HG03139 (cell line): ENCODE data around the gene COPE.
"Not testable (repeated sequence)": the region's sequence is repeated elsewhere in the genome, so short reads cannot be mapped to it uniquely, and the experiment has no call there.

Experiments
- ATAC-seq: cut with Tn5 transposase; IDR thresholded peaks from one replicate; pipeline ENCODE4 v1.9.1; 2021; ENCODE audit not compliant: unreplicated experiment

COPE gene

DNA sequence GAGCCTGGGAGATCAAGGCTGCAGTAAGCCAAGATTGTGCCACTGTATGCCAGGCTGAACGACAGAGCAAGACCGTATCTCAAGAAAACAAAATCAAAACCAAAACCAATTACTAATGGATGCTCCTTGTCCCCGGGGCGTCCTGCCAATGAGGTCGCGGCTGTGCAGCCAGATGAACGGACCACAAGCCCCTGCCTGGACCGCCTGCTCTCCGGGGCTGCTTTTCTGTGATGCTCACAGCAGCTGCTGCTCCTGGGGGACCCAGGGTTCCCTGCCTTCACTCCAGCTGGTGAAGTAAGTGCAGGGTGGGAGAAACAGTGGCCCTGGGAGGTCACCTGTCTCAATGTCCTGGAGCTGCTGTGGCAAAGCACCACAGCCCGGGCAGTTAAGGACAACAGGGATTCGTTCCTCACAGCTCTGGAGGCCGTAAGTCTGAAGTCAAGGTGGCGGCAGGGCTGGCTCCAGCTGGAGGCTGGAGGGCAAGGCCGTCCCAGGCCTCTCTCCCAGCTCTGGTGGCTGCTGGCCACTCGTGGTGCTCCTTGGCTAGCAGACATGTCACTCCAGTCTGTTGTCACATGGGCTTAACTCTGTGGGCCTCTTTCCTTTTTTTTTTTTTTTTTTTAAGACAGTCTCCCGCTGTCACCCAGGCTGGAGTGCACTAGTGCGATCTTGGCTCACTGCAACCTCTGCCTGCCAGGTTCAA lies 10.1 kb downstream of the COPE start:
- ATAC-seq, result no peak

DNA sequence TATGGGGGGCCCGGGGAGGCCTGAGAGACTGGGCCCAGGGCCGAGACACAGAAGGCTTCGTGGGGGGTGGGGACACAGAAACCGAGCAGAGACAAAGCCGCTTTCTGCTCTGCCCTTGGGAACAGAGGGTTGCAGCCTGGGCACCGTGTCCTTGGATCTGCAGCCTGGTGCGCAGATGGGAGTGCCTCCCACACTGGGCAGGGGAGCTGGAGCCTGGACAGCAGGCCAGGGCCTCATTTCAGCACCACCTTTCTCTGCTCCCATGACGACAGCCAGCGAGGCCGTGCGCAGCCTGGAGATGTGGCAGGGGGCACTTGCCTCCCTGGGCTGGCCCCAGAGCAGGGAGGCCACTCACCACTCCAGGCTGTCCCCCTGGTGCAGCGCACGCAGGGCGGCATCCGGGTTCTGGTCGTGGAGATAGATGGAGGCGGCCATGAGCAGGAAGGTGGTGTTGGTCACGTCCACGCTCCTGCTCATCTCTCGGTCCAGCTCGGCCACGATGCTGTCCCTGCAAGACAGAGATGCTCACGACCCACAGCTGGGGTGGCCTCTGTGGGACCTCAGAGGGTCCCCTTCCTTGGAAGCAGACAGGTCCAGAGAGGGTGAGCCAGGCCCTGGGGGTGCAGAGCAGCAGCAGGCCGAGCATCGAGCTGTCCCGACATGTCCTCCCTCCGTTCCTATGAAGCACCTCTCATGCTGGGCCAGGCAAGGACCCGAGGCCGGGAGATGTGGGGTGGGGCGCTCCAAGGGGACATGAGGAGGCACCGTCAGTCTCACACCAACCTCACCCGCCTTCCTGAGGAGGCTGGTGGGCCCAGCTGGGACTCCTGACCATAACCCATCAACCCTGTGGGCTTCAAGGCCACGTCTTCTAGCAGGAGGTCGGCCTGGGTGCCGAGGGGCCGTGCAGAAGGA lies 12.3 kb downstream of the COPE start:
- ATAC-seq, result no peak

DNA sequence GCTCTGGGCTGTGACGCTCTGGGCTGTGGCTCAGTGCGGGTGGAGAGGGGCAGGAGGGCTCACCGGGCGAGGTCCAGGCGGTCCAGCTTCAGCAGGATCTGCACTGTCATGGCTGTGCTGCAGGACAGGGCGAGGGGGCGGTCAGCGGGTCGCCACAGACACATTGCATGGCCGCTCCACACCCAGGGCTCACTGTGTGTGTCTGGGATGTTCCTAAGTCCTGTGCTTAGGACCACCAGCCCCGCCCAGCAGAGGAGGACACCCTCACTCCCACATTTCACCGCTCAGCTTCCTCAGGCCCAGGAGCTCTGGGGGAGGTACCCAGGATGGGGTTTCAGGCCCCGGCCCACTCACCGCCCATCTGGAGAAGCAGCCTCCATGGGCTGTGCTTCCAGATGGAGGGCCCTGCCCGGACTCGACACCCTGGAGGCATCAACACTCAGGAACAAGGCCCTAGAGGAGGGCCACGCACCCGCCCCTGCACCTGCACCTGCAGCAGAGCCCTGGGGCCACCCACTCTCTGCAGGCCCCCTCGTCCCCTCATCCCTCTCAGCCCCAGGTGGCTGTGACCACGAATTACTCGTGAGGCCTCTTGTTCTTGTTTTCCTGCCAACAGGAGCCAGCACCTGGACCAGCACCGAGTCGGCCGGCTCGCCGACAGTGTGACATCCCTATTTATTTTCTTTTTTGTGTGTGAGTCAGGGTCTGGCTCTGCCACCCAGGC lies 13.5 kb downstream of the COPE start:
- ATAC-seq, result no peak

DNA sequence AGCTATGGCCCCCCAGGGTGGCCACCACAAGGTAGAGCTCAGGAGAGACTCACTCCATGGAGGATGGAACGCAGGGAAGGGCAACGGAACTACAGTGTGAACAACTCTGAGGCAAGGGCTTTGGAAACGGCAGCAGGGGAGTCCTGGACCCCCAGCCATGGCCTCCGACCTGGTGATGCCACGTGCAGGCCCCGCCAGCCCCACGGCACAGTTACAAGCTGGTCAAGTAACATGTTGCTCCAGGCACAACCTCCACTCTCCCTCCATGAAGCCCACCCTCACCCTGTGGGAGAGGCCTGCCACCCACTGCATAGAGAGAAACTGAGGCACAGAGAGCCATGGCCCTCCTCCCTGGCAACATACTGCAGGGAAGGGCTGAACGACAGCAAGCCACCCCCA lies 14.1 kb downstream of the COPE start:
- no peak for ATAC-seq

DNA sequence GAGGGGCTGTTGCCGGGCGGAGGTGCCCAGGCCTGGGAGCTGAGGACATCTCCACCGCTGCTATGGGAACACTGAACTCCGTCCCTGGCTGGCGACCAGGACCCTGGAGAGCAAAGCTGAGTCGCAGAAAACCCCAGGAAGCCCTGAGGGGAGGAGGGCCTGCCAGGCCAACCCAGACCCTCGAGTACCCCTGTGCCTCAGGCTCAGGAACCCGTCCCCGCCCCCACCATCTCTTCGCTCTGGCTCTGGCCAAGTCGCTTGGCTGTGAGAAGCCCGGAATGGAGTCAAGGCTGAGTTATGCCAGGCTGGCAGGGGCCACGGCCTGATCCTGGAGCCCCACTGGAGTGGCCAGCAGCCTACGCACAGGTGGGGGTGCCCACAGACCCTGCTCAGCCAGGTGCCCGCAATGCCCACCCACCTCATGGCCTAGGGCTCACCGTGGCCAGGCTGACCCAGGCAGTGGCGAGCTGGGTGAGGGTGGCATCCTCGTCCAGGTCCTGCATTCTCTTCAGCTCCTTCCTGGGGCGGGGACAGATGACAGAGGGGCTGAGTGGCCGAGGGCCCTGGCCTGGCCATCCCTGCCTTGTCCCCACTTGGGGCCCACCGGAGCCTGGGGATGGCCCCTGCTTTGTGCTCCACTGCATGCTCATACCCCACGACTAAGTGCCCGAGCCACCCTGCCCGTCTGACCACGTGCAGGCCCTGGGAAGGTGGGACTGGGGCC lies 14.7 kb downstream of the COPE start:
- ATAC-seq, result no peak

DNA sequence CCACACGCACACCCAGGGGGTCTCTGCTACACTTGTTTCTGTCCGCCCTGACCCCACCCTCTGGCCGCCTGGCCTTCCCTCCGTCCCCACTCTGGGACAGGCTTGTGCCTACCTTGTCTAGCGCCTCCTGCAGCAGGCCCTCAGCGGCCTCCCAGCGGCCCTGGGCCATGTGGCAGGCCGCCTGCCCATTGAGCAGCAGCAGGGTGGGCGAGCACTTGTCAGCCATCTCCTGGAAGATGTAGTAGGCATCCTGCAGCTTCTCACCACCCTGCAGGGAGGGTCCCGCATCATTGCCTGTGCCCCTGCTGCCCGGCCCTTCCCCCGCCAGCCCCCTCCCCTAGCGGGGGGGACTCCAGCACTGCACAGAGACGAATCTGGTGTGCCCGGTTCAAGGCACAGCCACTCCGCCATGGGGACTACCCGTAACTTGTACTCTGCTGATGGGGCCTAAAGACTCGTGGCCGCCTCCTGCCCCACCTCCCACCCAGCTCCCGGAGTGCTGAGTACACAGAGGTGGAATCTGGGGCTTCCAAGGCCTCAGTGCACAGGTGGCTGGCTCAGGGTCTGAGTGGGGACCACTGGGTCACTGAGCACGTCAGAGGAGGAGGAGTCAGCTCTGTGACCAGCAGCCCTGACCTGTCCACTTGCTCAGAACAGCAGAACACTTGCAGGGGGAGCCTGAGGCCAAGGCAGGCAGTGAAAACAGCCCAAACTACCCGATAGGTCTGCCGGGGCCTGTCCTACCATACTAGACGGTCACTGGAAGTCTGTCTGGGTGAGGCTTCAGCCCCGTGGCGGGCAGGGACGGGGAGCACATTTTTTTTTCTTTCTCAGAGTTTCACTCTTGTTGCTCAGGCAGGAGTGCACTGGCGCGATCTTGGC lies 15.8 kb downstream of the COPE start:
- no peak for ATAC-seq

DNA sequence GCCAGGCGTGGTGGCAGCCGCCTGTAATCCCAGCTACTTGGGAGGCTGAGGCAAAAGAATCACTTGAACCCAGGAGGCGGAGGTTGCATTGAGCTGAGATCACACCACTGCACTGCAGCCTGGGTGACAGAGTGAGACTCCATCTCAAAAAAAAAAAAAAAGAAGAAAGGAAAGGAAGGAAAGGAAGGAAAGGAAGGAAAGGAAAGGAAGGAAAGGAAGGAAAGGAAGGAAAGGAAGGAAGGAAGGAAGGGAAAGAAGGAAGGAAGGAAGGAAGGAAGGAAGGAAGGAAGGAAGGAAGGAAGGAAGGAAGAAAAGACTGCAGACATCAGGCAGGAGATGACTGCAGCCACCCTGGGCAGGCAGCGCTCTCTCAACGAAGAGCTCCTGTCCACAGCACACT lies 16.7 kb downstream of the COPE start:
- ATAC-seq, result not testable (repeated sequence)

DNA sequence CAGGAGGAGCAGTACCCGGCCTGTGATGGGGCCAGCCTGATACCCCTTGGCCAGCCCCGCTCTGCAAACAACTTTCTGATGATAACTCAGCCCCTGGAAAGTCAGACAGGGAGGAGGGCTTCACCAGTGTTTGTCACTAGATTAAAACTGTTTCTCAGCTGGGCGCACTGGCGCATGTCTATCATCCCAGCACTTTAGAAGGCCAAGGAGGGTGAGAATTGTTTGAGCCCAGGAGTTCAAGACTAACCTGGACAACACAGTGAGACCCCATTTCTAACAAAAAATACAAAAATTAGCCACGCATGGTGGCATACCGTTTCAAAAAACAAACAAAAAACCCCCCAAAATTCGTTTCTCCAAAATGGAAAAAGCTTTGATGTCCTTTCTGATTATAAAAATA lies 17.7 kb downstream of the COPE start:
- ATAC-seq, result no peak

DNA sequence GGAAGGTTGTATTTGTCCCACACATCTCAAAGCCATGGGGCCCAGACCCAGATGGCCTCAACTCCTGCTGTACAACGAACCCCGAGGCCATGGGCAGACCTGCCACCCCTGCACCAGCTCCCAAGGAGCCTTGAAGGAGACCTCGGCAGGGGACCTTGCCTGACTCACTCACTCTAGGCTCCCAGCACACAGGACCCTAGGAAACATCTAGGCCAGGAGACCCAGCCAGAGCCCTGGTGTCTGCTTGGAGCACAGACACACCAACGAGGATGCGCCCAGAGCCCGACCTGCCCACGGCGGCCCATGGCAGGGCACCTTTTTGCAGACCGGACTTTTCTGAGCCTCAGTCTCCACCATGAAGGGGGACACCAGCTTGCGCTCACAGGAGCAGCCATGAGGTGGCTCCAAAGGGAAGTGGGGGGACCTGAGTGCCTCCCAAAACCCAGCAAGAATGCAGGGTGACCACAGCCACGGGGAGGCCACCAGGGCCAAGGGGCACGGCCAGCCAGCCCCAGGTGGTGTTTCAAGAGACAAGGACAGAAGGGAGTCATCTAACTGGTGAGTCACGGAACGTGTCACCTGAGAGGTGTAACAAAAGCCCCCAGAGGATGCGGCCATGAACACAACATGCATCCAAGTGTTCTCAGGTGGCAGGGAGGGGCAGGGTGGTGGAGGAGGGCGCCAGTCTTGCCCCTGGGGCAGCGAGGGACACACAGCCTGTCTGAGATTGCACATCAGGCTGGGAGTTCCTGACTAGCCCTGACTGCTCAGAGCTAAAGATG lies 18.3 kb downstream of the COPE start:
- no peak for ATAC-seq

DNA sequence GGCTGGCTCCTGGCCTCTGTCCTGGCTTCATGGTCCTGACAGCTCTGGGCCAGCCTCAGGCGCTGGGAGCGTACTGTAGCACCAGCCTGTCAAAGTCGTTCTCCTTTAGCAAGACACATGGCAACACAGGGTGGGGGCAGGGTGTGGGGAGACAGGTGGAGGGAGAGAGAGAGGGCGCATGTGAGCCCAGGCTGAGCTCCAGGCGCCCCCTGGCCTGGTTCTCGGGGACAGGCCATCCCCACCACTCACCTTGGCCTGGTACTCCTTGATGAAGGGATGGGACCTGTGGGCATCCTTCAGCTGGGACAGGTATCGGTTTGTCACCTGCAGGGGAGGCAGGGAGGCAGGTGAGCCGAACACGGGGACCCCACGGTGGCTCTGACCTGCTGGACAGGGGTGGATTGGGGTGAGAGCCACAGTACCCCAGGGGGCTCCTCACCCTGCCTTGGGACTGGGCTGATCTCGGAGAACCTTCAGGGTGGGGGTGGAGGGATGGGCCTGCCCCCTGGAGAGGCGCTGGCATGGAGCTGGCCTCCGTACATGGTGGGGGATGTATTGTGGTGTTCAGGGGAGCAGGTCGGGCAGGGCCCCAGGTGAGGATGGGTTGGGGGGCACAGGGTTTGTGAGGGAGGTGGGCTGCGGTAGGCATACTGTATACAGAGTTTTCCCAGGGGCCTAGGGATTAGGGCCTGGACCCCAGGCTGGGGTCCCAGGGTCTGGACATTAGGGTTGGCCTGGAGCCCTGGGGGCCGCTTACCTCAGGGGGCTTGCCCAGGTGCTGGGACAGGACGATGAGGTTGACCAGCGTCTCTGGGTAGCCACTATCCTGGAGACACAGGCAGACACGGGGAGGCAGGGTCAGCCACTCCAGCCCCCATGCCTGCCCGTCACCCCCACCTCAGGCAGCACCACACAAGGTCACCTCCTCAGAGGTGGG lies 19.3 kb downstream of the COPE start:
- ATAC-seq, result no peak

DNA sequence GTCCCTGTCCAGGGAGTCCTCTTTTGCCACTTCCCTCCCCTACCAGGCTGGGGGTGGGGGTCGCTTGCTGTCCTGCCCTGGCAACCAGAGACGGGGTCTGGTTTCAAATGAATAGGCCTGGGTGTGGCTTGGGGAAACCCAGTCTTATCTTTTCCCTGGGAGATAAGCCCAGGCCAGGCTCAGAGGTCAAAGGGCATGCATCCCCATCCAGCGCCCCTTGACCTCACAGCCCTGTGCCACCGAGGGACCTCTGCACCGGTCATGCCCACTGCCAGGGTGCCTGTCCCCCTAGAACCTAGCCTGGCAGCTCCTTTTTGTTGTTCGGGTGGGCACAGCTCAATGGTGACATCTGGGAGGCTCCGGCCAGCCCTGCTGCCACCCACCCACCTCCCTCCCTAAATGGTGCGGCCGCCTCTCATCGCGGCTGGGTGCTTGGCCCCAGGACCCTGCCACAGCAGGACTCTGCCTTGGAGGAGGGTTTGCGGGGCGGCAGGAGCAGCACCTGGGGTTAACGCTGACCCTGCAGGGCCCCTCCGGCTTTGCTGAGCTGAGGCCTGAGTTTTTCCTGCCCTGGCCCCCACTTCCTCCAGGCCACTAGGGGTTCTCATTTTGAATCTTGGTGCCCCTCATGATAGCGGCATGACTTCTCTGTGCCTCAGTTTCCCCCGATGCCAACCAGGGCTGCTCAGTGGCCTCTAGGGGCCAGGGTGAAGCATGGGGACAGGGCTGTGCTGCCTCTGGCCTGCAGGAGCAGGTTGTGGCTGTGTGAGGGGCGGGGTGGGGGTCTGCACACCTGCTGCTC lies 20.4 kb downstream of the COPE start:
- no peak for ATAC-seq

DNA sequence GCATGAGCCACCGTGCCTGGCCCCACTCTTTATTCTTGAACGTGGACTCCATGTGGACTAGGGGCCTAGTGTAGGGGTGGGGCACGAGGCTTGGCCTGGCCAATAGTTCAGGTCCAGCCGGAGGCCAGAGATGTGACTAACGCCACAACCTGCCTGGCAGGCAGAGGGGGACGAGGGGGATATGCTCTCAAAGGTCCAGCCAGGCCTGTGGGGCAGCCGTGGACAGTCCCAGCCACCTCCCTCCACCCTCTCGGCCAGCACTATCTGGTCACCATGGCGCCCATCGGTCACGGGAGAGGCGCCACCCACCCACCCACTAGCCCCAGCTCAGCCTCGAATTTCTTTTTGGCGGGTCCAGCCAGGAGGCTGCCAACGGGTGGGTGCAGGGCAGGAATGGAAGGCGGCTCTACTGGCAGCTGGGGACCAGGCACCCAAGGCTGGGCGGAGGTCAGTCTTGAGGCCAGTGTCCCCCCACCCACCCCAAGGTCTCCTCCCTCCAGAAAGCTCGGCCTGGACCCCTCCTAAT lies 21.0 kb downstream of the COPE start:
- ATAC-seq, result no peak

DNA sequence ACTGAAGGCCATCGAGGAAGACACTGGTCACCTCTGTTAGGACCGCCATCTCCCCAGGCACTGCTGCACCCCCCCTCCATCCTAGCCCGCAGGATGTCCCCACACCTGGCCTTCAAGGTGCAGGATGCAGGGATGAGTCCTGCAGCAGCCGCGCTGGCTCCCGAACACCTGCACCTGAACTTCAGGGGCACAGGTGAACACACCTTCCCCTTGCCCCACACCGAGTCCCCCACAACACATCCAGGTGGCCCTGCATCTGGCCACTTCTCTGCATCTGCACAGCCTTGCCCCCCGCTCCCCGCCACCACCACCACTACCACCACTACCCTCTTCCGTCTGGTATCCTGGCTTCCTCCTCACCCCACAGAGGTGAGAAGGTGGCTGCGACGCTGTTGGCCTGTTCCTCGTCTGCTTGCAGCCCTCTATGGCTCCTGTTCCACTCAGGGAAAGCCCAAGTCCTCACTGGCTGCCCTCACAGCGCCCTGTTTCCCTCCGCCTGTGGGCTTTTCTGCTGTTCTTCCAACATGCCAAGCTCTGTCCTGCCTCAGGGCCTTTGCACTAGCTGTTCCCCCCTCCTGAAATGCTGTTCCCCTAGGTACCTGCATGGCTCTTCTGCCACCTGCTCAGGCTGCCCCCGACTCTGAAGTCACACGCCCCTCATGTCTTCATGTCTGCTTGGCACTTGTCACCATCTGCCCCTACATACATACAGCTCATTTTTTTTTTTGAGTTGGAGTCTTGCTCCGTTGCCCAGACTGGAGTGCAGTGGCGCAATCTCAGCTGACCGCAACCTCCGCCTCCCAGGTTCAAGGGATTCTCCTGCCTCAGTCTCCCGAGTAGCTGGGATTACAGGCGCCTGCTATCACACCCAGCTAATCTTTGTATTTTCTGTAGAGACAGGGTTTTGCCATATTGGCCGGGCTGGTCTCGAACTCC lies 21.8 kb downstream of the COPE start:
- ATAC-seq, result no peak

DNA sequence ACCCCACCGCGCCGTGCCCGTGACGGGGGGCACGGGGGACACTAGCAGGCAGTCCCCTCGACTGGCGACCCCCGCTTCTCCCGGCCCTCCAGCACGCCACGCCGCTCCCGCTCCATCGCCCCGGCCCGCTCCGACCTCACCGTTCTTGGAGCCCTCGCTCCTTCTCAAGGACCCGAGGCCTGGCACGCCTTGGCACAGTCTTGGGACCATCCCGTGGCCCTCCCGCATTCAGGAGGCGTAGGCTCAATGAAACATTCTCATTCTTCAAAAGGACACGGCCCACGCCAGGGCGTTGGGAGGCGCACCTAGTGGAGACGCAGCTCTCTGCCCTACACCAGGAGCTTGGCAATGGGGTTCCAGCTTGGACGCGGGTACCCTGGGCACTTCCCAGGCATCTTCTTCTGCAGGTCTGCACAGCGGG lies 22.8 kb downstream of the COPE start:
- ATAC-seq, result no peak

DNA sequence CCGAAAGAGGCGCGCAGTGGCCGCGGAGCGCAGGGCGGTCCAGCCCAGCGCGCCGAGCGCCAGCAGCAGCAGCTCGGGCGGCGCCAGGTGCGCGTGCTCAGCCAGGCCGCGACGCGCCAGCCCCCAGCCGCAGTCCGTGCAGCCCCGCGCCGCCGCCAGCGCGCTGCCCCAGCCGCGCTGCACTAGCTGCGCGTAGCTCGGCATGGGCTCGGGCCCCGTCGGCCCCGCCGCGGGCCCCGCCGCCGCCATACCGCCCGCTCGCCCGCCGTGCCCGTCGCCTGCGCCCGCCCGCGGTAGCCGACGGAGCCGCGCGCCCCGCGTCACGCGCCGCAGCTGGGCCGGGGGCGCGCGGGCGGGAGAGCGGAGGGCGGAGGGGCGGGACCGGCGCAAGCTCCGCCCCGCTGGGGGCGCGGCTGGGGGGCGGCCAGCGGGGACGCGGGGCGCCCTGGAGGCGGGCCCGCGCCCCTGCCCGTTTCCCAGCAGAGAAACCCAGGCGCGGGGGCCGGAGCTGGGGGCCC lies 23.3 kb downstream of the COPE start, which contains the start of gene CERS1:
Gene CERS1, minus strand, starts transcription at position 335 of the 518 bp plus-strand sequence. Its CDS starts 86 bp downstream, at position 249.
- no peak for ATAC-seq
